Esophagus muscularis mucosa (tissue), 4 donors: Measurements from ENCODE around the gene MAMLD1. TPM values are rescaled to one million over a fixed set of nuclear protein-coding genes. Genes with fewer than 3 reads are reported as not detected.
A peak's percentile ranks its signal among the peaks of the same experiment; 100 is the strongest.

Source experiments
- DNase-seq: peaks from one replicate; pipeline ENCODE4 v3.0.0-alpha.2; 2017; ENCODE audit errors: extremely low spot score
- H3K27ac ChIP-seq, 4 donors: fragments of 200-600 bp; sonication (generic); replicated peaks in 1 of 4; 1 replicate in 3 of 4; 2 replicates in 1 of 4; pipeline ENCODE4 v1.5.1; 2016 to 2019; ENCODE audit warnings: mild to moderate bottlenecking in 1 of 4
- H3K27me3 ChIP-seq, 4 donors: fragments of 200-600 bp; sonication (generic); one replicate each; pipeline versions ENCODE4 v1.5.1 to v1.6.0; 2016 to 2019
- H3K36me3 ChIP-seq, 4 donors: fragments of 200-600 bp; sonication (generic); one replicate each; pipeline ENCODE4 v1.5.1; 2016 to 2019
- H3K4me1 ChIP-seq, 4 donors: fragments of 200-600 bp; sonication (generic); one replicate each; pipeline ENCODE4 v1.5.1; 2016 to 2019
- H3K4me3 ChIP-seq, 4 donors: fragments of 200-600 bp; sonication (generic); 1 replicate in 2 of 4; 2 replicates in 2 of 4; pipeline ENCODE4 v1.5.1; 2016 to 2019; ENCODE audit warnings: mild to moderate bottlenecking in 4 of 4, moderate library complexity in 1 of 4
- H3K9me3 ChIP-seq, 4 donors: fragments of 200-600 bp; sonication (generic); 1 replicate in 3 of 4; 2 replicates in 1 of 4; pipeline ENCODE4 v1.5.1; 2016 to 2019
- EP300 ChIP-seq: sonication (generic); formaldehyde crosslinking; IDR thresholded peaks from one replicate; pipeline ENCODE4 v1.6.1; 2017; ENCODE audit warnings: antibody characterized with exemption
- POLR2A ChIP-seq: fragments of 450-650 bp; IDR thresholded peaks from one replicate; pipeline ENCODE4 v1.6.1; 2017; ENCODE audit warnings: antibody characterized with exemption, moderate library complexity, mild to moderate bottlenecking, low read depth
- POLR2AphosphoS5 ChIP-seq, 2 donors: sonication (generic); formaldehyde crosslinking; IDR thresholded peaks; one replicate each; pipeline ENCODE4 v1.6.1; 2017; ENCODE audit warnings: antibody characterized with exemption in 2 of 2
- WGBS: methylation state at CpG from one replicate; pipeline ENCODE4 v1.1.5; 2018; 5-methylcytosine and 5-hydroxymethylcytosine counted together
- intact Hi-C: fragments of 100-400 bp; cut with DNase I; formaldehyde crosslinking; loops from one replicate; pipeline ENCODE4 v1.15.1; 2023
- total RNA-seq, 4 donors: library from RNA; depleted of rRNA; stranded (reverse); fragments of >200 nt; gene quantifications; one replicate each; pipeline versions ENCODE4 v1.1.0 to v1.2.1, GENCODE V29; 2016
- TF ChIP-seq, protein P1 (sequence below), 3 experiments: fragments of 200-600 bp in 2 of 3; fragments of 450-650 bp in 1 of 3; sonication (generic) in 2 of 3; IDR thresholded peaks; one replicate each; pipeline ENCODE4 v1.5.1; 2017 to 2019; ENCODE audit warnings: antibody characterized with exemption in 3 of 3, mild to moderate bottlenecking in 2 of 3, moderate library complexity in 1 of 3

Gene MAMLD1
- total RNA-seq, 4 donors from 2014 or later = 1.6 to 5.3 (median 3.3) TPM

DNA sequence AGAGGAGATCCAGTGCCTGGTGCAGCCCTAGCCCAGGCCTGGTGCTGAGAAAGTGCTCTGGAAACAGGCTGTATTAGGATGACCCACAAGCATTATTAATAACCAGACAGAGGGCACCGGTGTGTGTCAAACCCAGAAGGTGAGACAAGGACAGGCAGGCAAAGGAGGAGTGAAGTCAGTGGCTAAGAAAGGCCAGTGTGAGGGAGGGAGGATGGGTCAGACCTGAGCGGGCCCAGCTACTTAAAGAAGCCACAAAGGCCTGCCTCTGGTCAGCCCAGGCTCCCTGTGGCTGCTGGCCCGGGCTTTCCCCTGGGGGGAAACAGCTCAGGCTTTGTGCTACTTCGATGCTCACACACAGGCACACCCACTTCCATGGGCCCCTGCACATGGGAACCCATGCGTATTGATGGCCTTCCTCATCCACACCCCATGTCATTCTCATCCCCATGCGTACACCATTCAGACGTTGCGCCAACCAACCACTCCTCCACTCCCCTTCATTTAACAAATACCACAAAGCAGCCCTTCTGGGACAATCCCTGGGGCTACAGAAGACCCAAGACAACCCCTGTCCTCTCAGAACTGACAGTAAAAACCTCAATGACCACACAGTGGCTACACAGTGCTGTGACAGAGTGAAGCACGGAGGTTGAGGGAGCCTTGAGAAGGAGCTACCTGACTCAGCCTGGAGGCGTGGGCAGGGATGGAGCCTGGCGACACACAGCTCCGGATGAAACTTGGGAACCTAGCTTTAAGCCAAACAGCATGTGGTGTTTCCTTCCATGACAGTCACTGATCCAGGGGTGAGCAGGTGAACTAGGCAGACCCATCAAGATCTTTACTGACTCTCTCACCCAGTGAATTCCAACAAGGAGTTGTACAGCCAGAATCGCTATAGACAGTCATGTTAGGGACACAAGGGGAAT is 180.4 kb downstream of the MAMLD1 start:
- Histone ChIP-seq H3K9me3 (no peaks in the 10 kb centered on the region), H3K4me1 (peaks cover 14 to 22% (median 18%) of the 10 kb centered on the region in 4 donors), H3K4me3 (no peak overlapping the region), H3K27me3 (no peaks in the 10 kb centered on the region), H3K36me3 (no peaks in the 10 kb centered on the region), H3K27ac (no peak overlapping the region)
- no peak for DNase-seq
- TF ChIP-seq, protein P1, sequence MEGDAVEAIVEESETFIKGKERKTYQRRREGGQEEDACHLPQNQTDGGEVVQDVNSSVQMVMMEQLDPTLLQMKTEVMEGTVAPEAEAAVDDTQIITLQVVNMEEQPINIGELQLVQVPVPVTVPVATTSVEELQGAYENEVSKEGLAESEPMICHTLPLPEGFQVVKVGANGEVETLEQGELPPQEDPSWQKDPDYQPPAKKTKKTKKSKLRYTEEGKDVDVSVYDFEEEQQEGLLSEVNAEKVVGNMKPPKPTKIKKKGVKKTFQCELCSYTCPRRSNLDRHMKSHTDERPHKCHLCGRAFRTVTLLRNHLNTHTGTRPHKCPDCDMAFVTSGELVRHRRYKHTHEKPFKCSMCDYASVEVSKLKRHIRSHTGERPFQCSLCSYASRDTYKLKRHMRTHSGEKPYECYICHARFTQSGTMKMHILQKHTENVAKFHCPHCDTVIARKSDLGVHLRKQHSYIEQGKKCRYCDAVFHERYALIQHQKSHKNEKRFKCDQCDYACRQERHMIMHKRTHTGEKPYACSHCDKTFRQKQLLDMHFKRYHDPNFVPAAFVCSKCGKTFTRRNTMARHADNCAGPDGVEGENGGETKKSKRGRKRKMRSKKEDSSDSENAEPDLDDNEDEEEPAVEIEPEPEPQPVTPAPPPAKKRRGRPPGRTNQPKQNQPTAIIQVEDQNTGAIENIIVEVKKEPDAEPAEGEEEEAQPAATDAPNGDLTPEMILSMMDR (IDR thresholded peaks at IDR 0.05) = no peak
- TF ChIP-seq POLR2AphosphoS5 (IDR thresholded peaks at IDR 0.05) (no peak), EP300 (no peak), POLR2A (no peak)
- WGBS = 76% methylated on average over 13 of the region's 13 CpGs
- intact Hi-C loops = no loop called here

DNA sequence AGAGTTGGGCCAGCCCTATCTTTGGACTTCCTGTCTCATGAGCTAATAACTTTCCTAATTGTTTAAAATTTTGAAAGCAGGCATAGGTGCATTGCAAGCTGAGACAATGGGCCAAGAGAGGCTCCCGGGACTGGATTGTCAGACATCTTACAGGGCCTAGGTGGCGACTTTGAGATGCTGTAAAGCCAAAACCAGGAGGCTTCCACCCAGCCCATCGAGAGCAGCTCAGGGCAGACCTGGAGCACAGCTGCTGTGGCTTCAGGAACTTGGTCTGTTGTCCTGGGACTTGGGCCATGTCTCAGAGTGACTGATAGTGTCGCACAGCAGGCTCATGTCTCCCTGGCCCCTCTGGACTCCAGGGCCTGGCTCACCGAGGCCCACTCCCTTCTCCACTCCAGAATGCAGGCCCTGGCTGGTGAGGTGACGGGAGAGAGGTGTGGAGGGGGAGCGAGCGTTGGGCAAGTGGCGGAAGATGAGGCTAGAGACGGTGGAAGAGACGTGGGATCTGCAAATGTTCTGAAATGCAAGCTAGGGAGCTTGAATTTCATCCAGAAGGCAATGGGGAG is 181.2 kb downstream of the MAMLD1 start:
- TF ChIP-seq, protein P1 (IDR thresholded peaks at IDR 0.05) = no peak
- TF ChIP-seq POLR2A = no peak
- TF ChIP-seq POLR2AphosphoS5 (IDR thresholded peaks at IDR 0.05) = no peak
- no peak for TF ChIP-seq EP300
- Histone ChIP-seq H3K36me3 (no peaks in the 10 kb centered on the region), H3K27me3 (no peaks in the 10 kb centered on the region), H3K4me3 (no peak overlapping the region), H3K27ac (no peak overlapping the region), H3K9me3 (no peaks in the 10 kb centered on the region), H3K4me1 (peaks cover 14 to 24% (median 18%) of the 10 kb centered on the region in 4 donors)
- DNase-seq = no peak
- intact Hi-C loops = no loop called here
- 72% methylated on average over 11 of the region's 11 CpGs for WGBS

DNA sequence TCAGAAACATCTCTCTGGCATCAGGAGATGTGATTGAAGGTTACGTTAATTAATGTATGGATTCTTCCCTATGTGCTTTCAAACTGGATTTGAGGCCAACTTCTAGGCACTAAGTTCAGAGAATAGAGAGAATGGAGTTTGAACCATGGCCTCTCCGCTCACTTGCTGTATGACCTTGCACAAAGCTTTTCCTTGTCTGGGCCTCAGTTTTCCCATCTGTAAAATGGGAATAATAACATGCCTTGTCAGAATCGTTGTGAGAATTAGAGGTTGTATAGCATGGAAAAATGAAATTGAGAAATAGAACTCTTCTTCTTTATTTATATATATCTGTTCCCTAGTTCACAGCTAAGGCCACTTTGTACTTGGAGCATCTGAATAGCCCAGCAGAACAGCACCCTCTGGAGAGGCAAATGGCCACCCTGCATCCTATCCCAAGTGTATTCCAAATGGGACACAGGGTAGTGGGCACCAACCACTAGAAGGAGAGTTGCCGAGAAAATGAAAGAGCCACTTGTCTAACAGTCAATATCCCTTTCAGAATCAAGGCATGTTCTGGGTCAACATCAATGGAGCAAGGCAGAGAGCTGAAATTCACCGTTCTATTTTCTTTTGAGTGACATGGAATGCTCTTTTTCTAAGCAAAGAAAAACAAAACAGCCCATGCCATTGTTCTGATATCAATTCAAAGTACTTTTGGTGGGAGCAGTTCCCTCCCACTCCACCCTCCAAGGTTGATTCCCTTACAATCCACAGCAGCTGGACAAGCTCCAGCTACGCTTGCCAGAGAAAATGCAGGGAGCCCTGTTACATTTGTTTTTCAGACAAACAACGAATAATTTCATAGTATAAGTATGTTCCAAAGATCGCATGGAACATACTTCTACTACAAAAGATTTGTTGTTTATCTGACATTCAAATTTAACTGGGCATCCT is 182.0 kb downstream of the MAMLD1 start:
- Histone ChIP-seq H3K36me3 (no peaks in the 10 kb centered on the region), H3K27me3 (no peaks in the 10 kb centered on the region), H3K27ac (no peak overlapping the region), H3K4me3 (no peak overlapping the region), H3K4me1 (peaks cover 14 to 24% (median 18%) of the 10 kb centered on the region in 4 donors), H3K9me3 (no peaks in the 10 kb centered on the region)
- WGBS = 81% methylated on average over 8 of the region's 8 CpGs
- DNase-seq = no peak
- intact Hi-C loops = no loop called here
- no peak for TF ChIP-seq EP300
- TF ChIP-seq POLR2AphosphoS5 (IDR thresholded peaks at IDR 0.05) = no peak
- TF ChIP-seq, protein P1 (IDR thresholded peaks at IDR 0.05) = no peak
- no peak for TF ChIP-seq POLR2A

DNA sequence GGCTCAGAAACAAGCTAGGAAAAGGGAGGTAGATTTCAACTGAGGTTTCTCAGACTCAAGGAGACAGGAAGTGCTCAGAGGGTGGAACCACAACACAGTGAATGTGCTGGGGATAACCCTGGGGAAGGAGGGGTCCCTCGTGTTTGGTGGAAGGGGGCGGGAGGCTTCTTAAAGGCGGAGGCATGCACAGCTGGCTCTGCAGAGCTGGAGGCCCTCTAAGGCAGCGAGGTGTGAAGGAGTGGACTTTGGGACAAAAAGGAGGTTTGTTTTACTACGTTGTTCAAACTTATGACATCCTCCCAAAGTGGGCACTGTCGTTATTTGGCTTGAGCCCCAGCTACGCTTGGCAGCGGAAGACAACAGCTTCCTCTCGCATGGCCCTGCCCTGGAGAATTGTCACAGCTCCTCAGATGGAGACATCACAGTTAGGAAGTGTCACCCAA is 183.6 kb downstream of the MAMLD1 start:
- peak overlapping the region in 1 of 4 donors; percentile 48 for H3K4me3 ChIP-seq
- intact Hi-C loops = no loop called here
- TF ChIP-seq EP300 = no peak
- TF ChIP-seq POLR2A = no peak
- TF ChIP-seq POLR2AphosphoS5 (IDR thresholded peaks at IDR 0.05) = no peak
- TF ChIP-seq, protein P1 (IDR thresholded peaks at IDR 0.05) = no peak
- H3K4me1 ChIP-seq = peaks cover 14 to 24% (median 18%) of the 10 kb centered on the region in 4 donors
- WGBS = 63% methylated on average over 8 of the region's 9 CpGs
- no peak for DNase-seq
- H3K27ac ChIP-seq = peak overlapping the region; percentile 71 to 81 (median 76)
- H3K9me3 ChIP-seq = no peaks in the 10 kb centered on the region
- no peaks in the 10 kb centered on the region for H3K36me3 ChIP-seq
- H3K27me3 ChIP-seq = no peaks in the 10 kb centered on the region
